DND-41 (cell line): ENCODE measurements around the gene WDR12.
"Not testable (repeated sequence)": the region's sequence is repeated elsewhere in the genome, so short reads cannot be mapped to it uniquely, and the experiment has no call there.

ENCODE experiments used
- ATAC-seq: fragments of 200-7000 bp; cut with Tn5 transposase; 3 replicates; pipeline ENCODE4 v1.9.1; 2021; ENCODE audit warnings: low read depth; ENCODE audit not compliant: insufficient read depth
- DNase-seq: peaks from one replicate; pipeline ENCODE4 v3.0.0-alpha.2; 2020
- H2AFZ ChIP-seq: 2 replicates; pipeline ENCODE4 v1.6.0; 2012; ENCODE audit warnings: low read depth, low read length
- H3K27ac ChIP-seq: 2 replicates; pipeline ENCODE4 v1.5.1; 2012; ENCODE audit warnings: low read length, inconsistent platforms
- H3K27me3 ChIP-seq: fragments of 200-600 bp; sonication (generic); 2 replicates; pipeline ENCODE4 v1.6.0; 2012; ENCODE audit warnings: low read length, mild to moderate bottlenecking, inconsistent platforms; ENCODE audit not compliant: insufficient read depth, poor library complexity
- H3K36me3 ChIP-seq: 2 replicates; pipeline ENCODE4 v1.5.1; 2012; ENCODE audit warnings: low read length, inconsistent platforms; ENCODE audit not compliant: insufficient read depth
- H3K4me1 ChIP-seq: 2 replicates; pipeline ENCODE4 v1.5.1; 2012; ENCODE audit warnings: mild to moderate bottlenecking, low read length; ENCODE audit not compliant: insufficient read depth
- H3K4me2 ChIP-seq: 2 replicates; pipeline ENCODE4 v1.6.0; 2012; ENCODE audit warnings: mild to moderate bottlenecking, moderate library complexity, low read length, inconsistent platforms; ENCODE audit not compliant: insufficient read depth
- H3K4me3 ChIP-seq, 2 experiments: fragments of 200-600 bp in 1 of 2; shearing (Covaris generic) in 1 of 2; 2 replicates each; pipeline ENCODE4 v1.5.1; 2012 to 2016; ENCODE audit warnings: inconsistent platforms in 2 of 2, low read length in 2 of 2, mild to moderate bottlenecking in 2 of 2, low read depth in 1 of 2, moderate library complexity in 1 of 2
- H3K79me2 ChIP-seq: 2 replicates; pipeline ENCODE4 v1.6.0; 2012; ENCODE audit warnings: low read length, inconsistent platforms; ENCODE audit not compliant: insufficient read depth
- H3K9ac ChIP-seq: 2 replicates; pipeline ENCODE4 v1.6.0; 2012; ENCODE audit warnings: low read depth, mild to moderate bottlenecking, inconsistent platforms, low read length, moderate library complexity
- H3K9me3 ChIP-seq: 2 replicates; pipeline ENCODE4 v1.5.1; 2012; ENCODE audit warnings: low read length, moderate library complexity, mild to moderate bottlenecking, inconsistent platforms; ENCODE audit not compliant: insufficient read depth, severe bottlenecking
- H4K20me1 ChIP-seq: 2 replicates; pipeline ENCODE4 v1.6.0; 2012; ENCODE audit warnings: low read length; ENCODE audit not compliant: insufficient read depth
- CTCF ChIP-seq: IDR thresholded peaks from 2 replicates; pipeline ENCODE4 v1.5.1; 2012; ENCODE audit warnings: borderline replicate concordance, low read length, moderate library complexity, mild to moderate bottlenecking; ENCODE audit not compliant: poor library complexity, severe bottlenecking; ENCODE audit errors: extremely low read depth
- EZH2 ChIP-seq: IDR thresholded peaks from 3 replicates; pipeline ENCODE4 v1.6.1; 2012; ENCODE audit warnings: borderline replicate concordance, low read depth, mild to moderate bottlenecking, moderate library complexity, low read length, inconsistent platforms; ENCODE audit not compliant: severe bottlenecking

Gene WDR12

GRCh38 chr2:202910698-202911097 lies 775 bp downstream of the WDR12 start:
- Histone ChIP-seq H3K79me2 (peaks cover 59% of the 10 kb centered on the region), H4K20me1 (peaks cover 3% of the 10 kb centered on the region; the same call in 1 of the 2 replicates), H3K4me1 (peaks cover 36% of the 10 kb centered on the region), H3K27me3 (no peaks in the 10 kb centered on the region), H2AFZ (peak overlapping the region; percentile 12; the same call in 1 of the 2 replicates), H3K4me3 (peak overlapping the region; percentile 68 to 83; a peak in 3 of 4 replicates), H3K36me3 (peaks cover 9% of the 10 kb centered on the region), H3K4me2 (peak overlapping the region; percentile 76), H3K9ac (peak overlapping the region; percentile 78), H3K9me3 (no peaks in the 10 kb centered on the region), H3K27ac (peak overlapping the region; percentile 15; the same call in 1 of the 2 replicates)
- ATAC-seq (no peak), DNase-seq (no peak)
- TF ChIP-seq EZH2 (no peak), CTCF (no peak)

GRCh38 chr2:202910250-202910649 lies 1.2 kb downstream of the WDR12 start:
- H2AFZ ChIP-seq, H4K20me1 ChIP-seq, ATAC-seq, H3K9me3 ChIP-seq, DNase-seq, H3K27me3 ChIP-seq: not testable (repeated sequence)
- peak overlapping the region; percentile 76 for H3K4me2 ChIP-seq
- H3K79me2 ChIP-seq, result peaks cover 63% of the 10 kb centered on the region
- H3K4me3 ChIP-seq, result peak overlapping the region; percentile 68 to 83; a peak in 3 of 4 replicates
- H3K4me1 ChIP-seq, result peaks cover 36% of the 10 kb centered on the region
- H3K27ac ChIP-seq, result peak overlapping the region; percentile 15; the same call in 1 of the 2 replicates
- peaks cover 14% of the 10 kb centered on the region for H3K36me3 ChIP-seq
- peak overlapping the region; percentile 78 for H3K9ac ChIP-seq

GRCh38 chr2:202909394-202910192 lies 1.9 kb downstream of the WDR12 start:
- peak overlapping the region in 1 of 2 experiments; percentile 68; a peak in 2 of 4 replicates for H3K4me3 ChIP-seq
- H3K79me2 ChIP-seq, result peaks cover 66% of the 10 kb centered on the region

More at GRCh38 chr2:202909394-202910192, 1.9 kb downstream of the WDR12 start:
- ATAC-seq (no peak), DNase-seq (no peak)
- Histone ChIP-seq H3K4me1 (peaks cover 36% of the 10 kb centered on the region), H3K27me3 (no peaks in the 10 kb centered on the region), H2AFZ (no peak overlapping the region), H3K9ac (no peak overlapping the region), H3K36me3 (peaks cover 18% of the 10 kb centered on the region), H4K20me1 (peaks cover 3% of the 10 kb centered on the region; the same call in 1 of the 2 replicates), H3K27ac (no peak overlapping the region), H3K9me3 (no peaks in the 10 kb centered on the region), H3K4me2 (peak overlapping the region; percentile 76)
- TF ChIP-seq CTCF (no peak), EZH2 (no peak)
